SK-N-SH treated with all-trans-retinoic acid at 6 μM for 48 hours (cell line): ENCODE data around the gene PRKCE.

Experiments used
- ATAC-seq: fragments of 200-7000 bp; cut with Tn5 transposase; 3 replicates; pipeline ENCODE4 v1.9.1; 2020; ENCODE audit warnings: mild to moderate bottlenecking, moderate library complexity
- ARNTL ChIP-seq: fragments of 450-650 bp; formaldehyde crosslinking; IDR thresholded peaks from 2 replicates; pipeline ENCODE4 v1.5.0; 2020; ENCODE audit warnings: low read depth, mild to moderate bottlenecking, moderate library complexity, borderline replicate concordance
- BACH2 ChIP-seq: fragments of 250-450 bp; sonication (Bioruptor Pico); IDR thresholded peaks from 2 replicates; pipeline ENCODE4 v1.9.0; 2021; ENCODE audit warnings: mild to moderate bottlenecking, borderline replicate concordance
- GLIS3 ChIP-seq: fragments of 250-450 bp; sonication (Bioruptor Pico); IDR thresholded peaks from 2 replicates; pipeline ENCODE4 v1.5.0; 2020; ENCODE audit warnings: mild to moderate bottlenecking, moderate library complexity
- ISL1 ChIP-seq: fragments of 250-450 bp; sonication (Bioruptor Pico); IDR thresholded peaks from 2 replicates; pipeline ENCODE4 v2.1.2; 2022; ENCODE audit warnings: mild to moderate bottlenecking, moderate library complexity
- OSR1 ChIP-seq: fragments of 250-450 bp; sonication (Bioruptor Pico); IDR thresholded peaks from 2 replicates; pipeline ENCODE4 v1.8.0; 2022; ENCODE audit warnings: moderate library complexity, mild to moderate bottlenecking, inconsistent platforms
- PPARA ChIP-seq: fragments of 250-450 bp; sonication (Bioruptor Pico); IDR thresholded peaks from 2 replicates; pipeline ENCODE4 v1.5.0; 2020; ENCODE audit warnings: mild to moderate bottlenecking, borderline replicate concordance
- RARB ChIP-seq: fragments of 250-450 bp; sonication (Bioruptor Pico); IDR thresholded peaks from 2 replicates; pipeline ENCODE4 v1.8.0; 2021; ENCODE audit warnings: mild to moderate bottlenecking, moderate library complexity
- TCF4 ChIP-seq: fragments of 250-450 bp; sonication (Bioruptor Pico); IDR thresholded peaks from 2 replicates; pipeline ENCODE4 v1.8.0; 2021; ENCODE audit warnings: mild to moderate bottlenecking, moderate library complexity, borderline replicate concordance
- TOX ChIP-seq: fragments of 250-450 bp; sonication (Bioruptor Pico); IDR thresholded peaks from 2 replicates; pipeline ENCODE4 v1.8.0; 2021; ENCODE audit warnings: mild to moderate bottlenecking, moderate library complexity, borderline replicate concordance
- ZC3H10 ChIP-seq: fragments of 250-450 bp; sonication (Bioruptor Pico); IDR thresholded peaks from 2 replicates; pipeline ENCODE4 v1.5.1; 2021; ENCODE audit warnings: mild to moderate bottlenecking, moderate library complexity
- ZFP3 ChIP-seq: fragments of 250-450 bp; sonication (Bioruptor Pico); IDR thresholded peaks from 2 replicates; pipeline ENCODE4 v1.5.0; 2020; ENCODE audit warnings: mild to moderate bottlenecking, moderate library complexity
- ZFP30 ChIP-seq: fragments of 450-650 bp; formaldehyde crosslinking; IDR thresholded peaks from 2 replicates; pipeline ENCODE4 v1.5.0; 2022; ENCODE audit warnings: mild to moderate bottlenecking, moderate library complexity
- ZNF565 ChIP-seq: fragments of 450-650 bp; formaldehyde crosslinking; conservative IDR thresholded peaks from 2 replicates; pipeline ENCODE4 v1.5.0; 2020; ENCODE audit warnings: low read depth, mild to moderate bottlenecking, moderate library complexity
- ZNF70 ChIP-seq: fragments of 450-650 bp; formaldehyde crosslinking; IDR thresholded peaks from 2 replicates; pipeline ENCODE4 v1.5.0; 2020; ENCODE audit warnings: mild to moderate bottlenecking, moderate library complexity
- ZNF8 ChIP-seq: fragments of 450-650 bp; formaldehyde crosslinking; IDR thresholded peaks from 2 replicates; pipeline ENCODE4 v1.5.0; 2020; ENCODE audit warnings: mild to moderate bottlenecking, moderate library complexity
- TF ChIP-seq, protein P1 (sequence below): fragments of 250-450 bp; sonication (Bioruptor Pico); IDR thresholded peaks from 2 replicates; pipeline ENCODE4 v1.5.1; 2021; ENCODE audit warnings: mild to moderate bottlenecking, moderate library complexity
- TF ChIP-seq, protein P2 (sequence below): fragments of 250-450 bp; sonication (Bioruptor Pico); IDR thresholded peaks from 2 replicates; pipeline ENCODE4 v1.8.0; 2021; ENCODE audit warnings: low read depth, mild to moderate bottlenecking, moderate library complexity, borderline replicate concordance
- TF ChIP-seq, protein P3 (sequence below): fragments of 250-450 bp; sonication (Bioruptor Pico); IDR thresholded peaks from 2 replicates; pipeline ENCODE4 v1.5.0; 2020; ENCODE audit warnings: mild to moderate bottlenecking, moderate library complexity
- TF ChIP-seq, protein P4 (sequence below): fragments of 250-450 bp; sonication (Bioruptor Pico); IDR thresholded peaks from 2 replicates; pipeline ENCODE4 v1.5.1; 2020; ENCODE audit warnings: low read depth, mild to moderate bottlenecking, moderate library complexity
- TF ChIP-seq, protein P5 (sequence below): fragments of 250-450 bp; sonication (Bioruptor Pico); IDR thresholded peaks from 2 replicates; pipeline ENCODE4 v1.8.0; 2020; ENCODE audit warnings: mild to moderate bottlenecking, moderate library complexity, borderline replicate concordance

Gene PRKCE

GRCh38 chr2:45607701-45608100 is 43.8 kb upstream of the PRKCE start:
- TF ChIP-seq, protein P1, sequence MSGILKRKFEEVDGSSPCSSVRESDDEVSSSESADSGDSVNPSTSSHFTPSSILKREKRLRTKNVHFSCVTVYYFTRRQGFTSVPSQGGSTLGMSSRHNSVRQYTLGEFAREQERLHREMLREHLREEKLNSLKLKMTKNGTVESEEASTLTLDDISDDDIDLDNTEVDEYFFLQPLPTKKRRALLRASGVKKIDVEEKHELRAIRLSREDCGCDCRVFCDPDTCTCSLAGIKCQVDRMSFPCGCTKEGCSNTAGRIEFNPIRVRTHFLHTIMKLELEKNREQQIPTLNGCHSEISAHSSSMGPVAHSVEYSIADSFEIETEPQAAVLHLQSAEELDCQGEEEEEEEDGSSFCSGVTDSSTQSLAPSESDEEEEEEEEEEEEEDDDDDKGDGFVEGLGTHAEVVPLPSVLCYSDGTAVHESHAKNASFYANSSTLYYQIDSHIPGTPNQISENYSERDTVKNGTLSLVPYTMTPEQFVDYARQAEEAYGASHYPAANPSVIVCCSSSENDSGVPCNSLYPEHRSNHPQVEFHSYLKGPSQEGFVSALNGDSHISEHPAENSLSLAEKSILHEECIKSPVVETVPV (CRISPR knock-in tag): no peak
- TF ChIP-seq RARB (CRISPR knock-in tag) (no peak), ARNTL (no peak), OSR1 (CRISPR knock-in tag) (no peak), PPARA (CRISPR knock-in tag) (no peak), BACH2 (CRISPR knock-in tag) (no peak), ZC3H10 (CRISPR knock-in tag) (no peak), ZFP30 (CRISPR knock-in tag) (no peak), GLIS3 (CRISPR knock-in tag) (no peak), TCF4 (no peak), ZNF70 (CRISPR knock-in tag) (no peak)
- TF ChIP-seq, protein P2, sequence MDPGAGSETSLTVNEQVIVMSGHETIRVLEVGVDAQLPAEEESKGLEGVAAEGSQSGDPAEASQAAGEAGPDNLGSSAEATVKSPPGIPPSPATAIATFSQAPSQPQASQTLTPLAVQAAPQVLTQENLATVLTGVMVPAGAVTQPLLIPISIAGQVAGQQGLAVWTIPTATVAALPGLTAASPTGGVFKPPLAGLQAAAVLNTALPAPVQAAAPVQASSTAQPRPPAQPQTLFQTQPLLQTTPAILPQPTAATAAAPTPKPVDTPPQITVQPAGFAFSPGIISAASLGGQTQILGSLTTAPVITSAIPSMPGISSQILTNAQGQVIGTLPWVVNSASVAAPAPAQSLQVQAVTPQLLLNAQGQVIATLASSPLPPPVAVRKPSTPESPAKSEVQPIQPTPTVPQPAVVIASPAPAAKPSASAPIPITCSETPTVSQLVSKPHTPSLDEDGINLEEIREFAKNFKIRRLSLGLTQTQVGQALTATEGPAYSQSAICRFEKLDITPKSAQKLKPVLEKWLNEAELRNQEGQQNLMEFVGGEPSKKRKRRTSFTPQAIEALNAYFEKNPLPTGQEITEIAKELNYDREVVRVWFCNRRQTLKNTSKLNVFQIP (CRISPR knock-in tag): no peak
- TF ChIP-seq, protein P3, sequence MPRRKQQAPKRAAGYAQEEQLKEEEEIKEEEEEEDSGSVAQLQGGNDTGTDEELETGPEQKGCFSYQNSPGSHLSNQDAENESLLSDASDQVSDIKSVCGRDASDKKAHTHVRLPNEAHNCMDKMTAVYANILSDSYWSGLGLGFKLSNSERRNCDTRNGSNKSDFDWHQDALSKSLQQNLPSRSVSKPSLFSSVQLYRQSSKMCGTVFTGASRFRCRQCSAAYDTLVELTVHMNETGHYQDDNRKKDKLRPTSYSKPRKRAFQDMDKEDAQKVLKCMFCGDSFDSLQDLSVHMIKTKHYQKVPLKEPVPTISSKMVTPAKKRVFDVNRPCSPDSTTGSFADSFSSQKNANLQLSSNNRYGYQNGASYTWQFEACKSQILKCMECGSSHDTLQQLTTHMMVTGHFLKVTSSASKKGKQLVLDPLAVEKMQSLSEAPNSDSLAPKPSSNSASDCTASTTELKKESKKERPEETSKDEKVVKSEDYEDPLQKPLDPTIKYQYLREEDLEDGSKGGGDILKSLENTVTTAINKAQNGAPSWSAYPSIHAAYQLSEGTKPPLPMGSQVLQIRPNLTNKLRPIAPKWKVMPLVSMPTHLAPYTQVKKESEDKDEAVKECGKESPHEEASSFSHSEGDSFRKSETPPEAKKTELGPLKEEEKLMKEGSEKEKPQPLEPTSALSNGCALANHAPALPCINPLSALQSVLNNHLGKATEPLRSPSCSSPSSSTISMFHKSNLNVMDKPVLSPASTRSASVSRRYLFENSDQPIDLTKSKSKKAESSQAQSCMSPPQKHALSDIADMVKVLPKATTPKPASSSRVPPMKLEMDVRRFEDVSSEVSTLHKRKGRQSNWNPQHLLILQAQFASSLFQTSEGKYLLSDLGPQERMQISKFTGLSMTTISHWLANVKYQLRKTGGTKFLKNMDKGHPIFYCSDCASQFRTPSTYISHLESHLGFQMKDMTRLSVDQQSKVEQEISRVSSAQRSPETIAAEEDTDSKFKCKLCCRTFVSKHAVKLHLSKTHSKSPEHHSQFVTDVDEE: no peak
- TF ChIP-seq, protein P4, sequence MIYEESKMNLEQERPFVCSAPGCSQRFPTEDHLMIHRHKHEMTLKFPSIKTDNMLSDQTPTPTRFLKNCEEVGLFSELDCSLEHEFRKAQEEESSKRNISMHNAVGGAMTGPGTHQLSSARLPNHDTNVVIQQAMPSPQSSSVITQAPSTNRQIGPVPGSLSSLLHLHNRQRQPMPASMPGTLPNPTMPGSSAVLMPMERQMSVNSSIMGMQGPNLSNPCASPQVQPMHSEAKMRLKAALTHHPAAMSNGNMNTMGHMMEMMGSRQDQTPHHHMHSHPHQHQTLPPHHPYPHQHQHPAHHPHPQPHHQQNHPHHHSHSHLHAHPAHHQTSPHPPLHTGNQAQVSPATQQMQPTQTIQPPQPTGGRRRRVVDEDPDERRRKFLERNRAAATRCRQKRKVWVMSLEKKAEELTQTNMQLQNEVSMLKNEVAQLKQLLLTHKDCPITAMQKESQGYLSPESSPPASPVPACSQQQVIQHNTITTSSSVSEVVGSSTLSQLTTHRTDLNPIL (CRISPR knock-in tag): no peak
- TF ChIP-seq, protein P5, sequence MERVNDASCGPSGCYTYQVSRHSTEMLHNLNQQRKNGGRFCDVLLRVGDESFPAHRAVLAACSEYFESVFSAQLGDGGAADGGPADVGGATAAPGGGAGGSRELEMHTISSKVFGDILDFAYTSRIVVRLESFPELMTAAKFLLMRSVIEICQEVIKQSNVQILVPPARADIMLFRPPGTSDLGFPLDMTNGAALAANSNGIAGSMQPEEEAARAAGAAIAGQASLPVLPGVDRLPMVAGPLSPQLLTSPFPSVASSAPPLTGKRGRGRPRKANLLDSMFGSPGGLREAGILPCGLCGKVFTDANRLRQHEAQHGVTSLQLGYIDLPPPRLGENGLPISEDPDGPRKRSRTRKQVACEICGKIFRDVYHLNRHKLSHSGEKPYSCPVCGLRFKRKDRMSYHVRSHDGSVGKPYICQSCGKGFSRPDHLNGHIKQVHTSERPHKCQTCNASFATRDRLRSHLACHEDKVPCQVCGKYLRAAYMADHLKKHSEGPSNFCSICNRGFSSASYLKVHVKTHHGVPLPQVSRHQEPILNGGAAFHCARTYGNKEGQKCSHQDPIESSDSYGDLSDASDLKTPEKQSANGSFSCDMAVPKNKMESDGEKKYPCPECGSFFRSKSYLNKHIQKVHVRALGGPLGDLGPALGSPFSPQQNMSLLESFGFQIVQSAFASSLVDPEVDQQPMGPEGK (CRISPR knock-in tag): no peak
- TF ChIP-seq, all 23 proteins: peak for 0
- ATAC-seq: peak; percentile 15; the same call in 2 of the 3 replicates

GRCh38 chr2:45610281-45611019 is 41.0 kb upstream of the PRKCE start:
- ATAC-seq: peak; percentile 87
- TF ChIP-seq ZNF565: no peak
- no peak for TF ChIP-seq TOX (CRISPR knock-in tag)
- TF ChIP-seq, protein P4 (CRISPR knock-in tag): no peak
- TF ChIP-seq ZNF70 (CRISPR knock-in tag): no peak
- TF ChIP-seq OSR1 (CRISPR knock-in tag): no peak
- no peak for TF ChIP-seq ZC3H10 (CRISPR knock-in tag)
- TF ChIP-seq, protein P1 (CRISPR knock-in tag): no peak
- TF ChIP-seq ISL1: no peak
- no peak for TF ChIP-seq PPARA (CRISPR knock-in tag)
- no peak for TF ChIP-seq ZFP3
- TF ChIP-seq, protein P5 (CRISPR knock-in tag): no peak
- TF ChIP-seq, protein P2 (CRISPR knock-in tag): no peak
- no peak for TF ChIP-seq RARB (CRISPR knock-in tag)
- TF ChIP-seq GLIS3 (CRISPR knock-in tag): no peak
- TF ChIP-seq ARNTL: no peak
- no peak for TF ChIP-seq BACH2 (CRISPR knock-in tag)
- no peak for TF ChIP-seq ZNF8 (CRISPR knock-in tag)
- no peak for TF ChIP-seq ZFP30 (CRISPR knock-in tag)
